GM18498 (cell line): ENCODE measurements around the gene RPL4.
"Not testable (repeated sequence)": the region's sequence is repeated elsewhere in the genome, so short reads cannot be mapped to it uniquely, and the experiment has no call there.

Experiments used
- ATAC-seq: cut with Tn5 transposase; IDR thresholded peaks from one replicate; pipeline ENCODE4 v1.9.1; 2021; ENCODE audit warnings: mild to moderate bottlenecking, moderate library complexity; ENCODE audit not compliant: unreplicated experiment

Gene RPL4

GRCh38 chr15:66461294-66461693 lies 43.4 kb downstream of the RPL4 start:
- not testable (repeated sequence) for ATAC-seq

- ATAC-seq: no peak
Measured at GRCh38 chr15:66459818-66460615, 44.6 kb downstream of the RPL4 start.

- no peak for ATAC-seq
Measured at GRCh38 chr15:66456211-66456610, 48.4 kb downstream of the RPL4 start.

GRCh38 chr15:66454143-66454542 lies 50.5 kb downstream of the RPL4 start:
- no peak for ATAC-seq

- no peak for ATAC-seq
Measured at GRCh38 chr15:66452971-66453580, 51.6 kb downstream of the RPL4 start.

GRCh38 chr15:66452420-66452819 lies 52.2 kb downstream of the RPL4 start:
- no peak for ATAC-seq
